NCI-H446 treated with DMSO at 0.1 percent for 48 hours (cell line): ENCODE results near the gene BLACAT1.
"Not testable (repeated sequence)": the region's sequence is repeated elsewhere in the genome, so short reads cannot be mapped to it uniquely, and the experiment has no call there.

Source experiments
- DNase-seq: peaks from one replicate; lab custom pipeline; 2025; lab: John Stamatoyannopoulos, UW

BLACAT1 gene

DNA sequence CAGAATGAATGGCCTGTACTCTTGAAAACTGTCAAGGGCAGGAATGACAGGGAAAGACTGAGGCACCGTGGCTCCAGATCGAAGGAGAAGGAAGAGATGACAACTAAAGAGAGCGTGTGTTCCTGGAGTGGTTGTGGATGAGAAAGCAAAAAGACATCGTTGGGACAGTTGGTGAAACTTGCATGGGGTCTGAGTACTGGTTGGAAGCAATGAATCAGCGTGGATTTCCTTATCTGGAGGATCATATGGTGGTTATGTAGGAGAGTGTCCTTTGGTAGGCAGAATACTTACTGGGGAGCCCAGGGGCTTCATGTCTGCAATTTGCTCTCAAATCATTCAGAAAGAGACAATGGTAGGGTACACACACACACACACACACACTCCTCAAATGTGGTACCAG, 47.9 kb downstream of the BLACAT1 start:
- DNase-seq, result no peak

DNA sequence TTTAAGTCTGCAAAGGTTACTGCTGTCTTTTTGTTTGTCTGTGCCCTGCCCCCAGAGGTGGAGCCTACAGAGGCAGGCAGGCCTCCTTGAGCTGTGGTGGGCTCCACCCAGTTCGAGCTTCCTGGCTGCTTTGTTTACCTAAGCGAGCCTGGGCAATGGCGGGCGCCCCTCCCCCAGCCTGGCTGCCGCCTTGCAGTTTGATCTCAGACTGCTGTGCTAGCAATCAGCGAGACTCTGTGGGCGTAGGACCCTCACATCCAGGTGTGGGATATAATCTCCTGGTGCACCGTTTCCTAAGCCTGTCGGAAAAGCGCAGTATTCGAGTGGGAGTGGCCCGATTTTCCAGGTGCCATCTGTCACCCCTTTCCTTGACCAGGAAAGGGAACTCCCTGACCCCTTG, 49.6 kb downstream of the BLACAT1 start:
- not testable (repeated sequence) for DNase-seq
